ENCODE results near the gene ENOX1. TPM values are rescaled to one million over a fixed set of nuclear protein-coding genes. Genes with fewer than 3 reads are reported as not detected.

The ENOX1 gene
- total RNA-seq, 2 experiments from 2014 or later = 0.07 to 0.19 TPM

- no peaks in the 10 kb centered on the region for H3K27me3 Mint-ChIP-seq
- peaks cover 7% of the 10 kb centered on the region for H3K4me1 Mint-ChIP-seq
- no peaks in the 10 kb centered on the region for H3K36me3 Mint-ChIP-seq (ENCODE audit: low read depth)
- CTCF ChIA-PET = no interaction called here
- POLR2A ChIA-PET = no interaction called here
- H3K4me3 Mint-ChIP-seq = no peak overlapping the region
- no peaks in the 10 kb centered on the region for H3K9me3 Mint-ChIP-seq
- H3K27ac Mint-ChIP-seq = no peak overlapping the region
- no peak for DNase-seq
Observed at GRCh38 chr13:43757266-43757665, 29.5 kb downstream of the ENOX1 start.

GRCh38 chr13:43755844-43756243, 30.9 kb downstream of the ENOX1 start:
- Mint-ChIP-seq H3K27me3 (no peaks in the 10 kb centered on the region), H3K4me3 (no peak overlapping the region), H3K9me3 (no peaks in the 10 kb centered on the region), H3K4me1 (peaks cover 7% of the 10 kb centered on the region), H3K27ac (no peak overlapping the region), H3K36me3 (ENCODE audit: low read depth) (no peaks in the 10 kb centered on the region)
- CTCF ChIA-PET = no interaction called here
- DNase-seq = no peak
- POLR2A ChIA-PET = no interaction called here

- H3K27me3 Mint-ChIP-seq = peaks cover 5% of the 10 kb centered on the region
- CTCF ChIA-PET = no interaction called here
- no peaks in the 10 kb centered on the region for H3K4me1 Mint-ChIP-seq
- no peaks in the 10 kb centered on the region for H3K9me3 Mint-ChIP-seq
- no peak for DNase-seq
- H3K4me3 Mint-ChIP-seq = no peak overlapping the region
- H3K36me3 Mint-ChIP-seq (ENCODE audit: low read depth) = no peaks in the 10 kb centered on the region
- POLR2A ChIA-PET = no interaction called here
- no peak overlapping the region for H3K27ac Mint-ChIP-seq
Observed at GRCh38 chr13:43751624-43752023, 35.1 kb downstream of the ENOX1 start.

GRCh38 chr13:43749503-43749902, 37.3 kb downstream of the ENOX1 start:
- no peaks in the 10 kb centered on the region for H3K4me1 Mint-ChIP-seq

GRCh38 chr13:43744261-43745031, 42.3 kb downstream of the ENOX1 start:
- Mint-ChIP-seq H3K27me3 (peaks cover 11% of the 10 kb centered on the region), H3K36me3 (ENCODE audit: low read depth) (no peaks in the 10 kb centered on the region), H3K9me3 (no peaks in the 10 kb centered on the region), H3K27ac (no peak overlapping the region), H3K4me3 (no peak overlapping the region), H3K4me1 (no peaks in the 10 kb centered on the region)
- ChIA-PET POLR2A (interaction anchor here (0.7 kb wide), 1 partner anchor 156 kb away, joined by 3 read pairs; no protein-coding TSS in a partner anchor), CTCF (no interaction called here)
- DNase-seq = no peak

More at GRCh38 chr13:43749503-43749902, 37.3 kb downstream of the ENOX1 start:
- H3K27ac Mint-ChIP-seq = no peak overlapping the region
- H3K36me3 Mint-ChIP-seq (ENCODE audit: low read depth) = no peaks in the 10 kb centered on the region
- DNase-seq = no peak
- POLR2A ChIA-PET = no interaction called here
- H3K9me3 Mint-ChIP-seq = no peaks in the 10 kb centered on the region
- no peak overlapping the region for H3K4me3 Mint-ChIP-seq
- CTCF ChIA-PET = no interaction called here
- H3K27me3 Mint-ChIP-seq = peaks cover 11% of the 10 kb centered on the region

GRCh38 chr13:43742911-43743310, 43.9 kb downstream of the ENOX1 start:
- CTCF ChIA-PET = no interaction called here

GRCh38 chr13:43737392-43737923, 49.3 kb downstream of the ENOX1 start:
- Mint-ChIP-seq H3K4me3 (no peak overlapping the region), H3K27me3 (no peaks in the 10 kb centered on the region), H3K4me1 (no peaks in the 10 kb centered on the region), H3K36me3 (ENCODE audit: low read depth) (no peaks in the 10 kb centered on the region), H3K27ac (no peak overlapping the region), H3K9me3 (no peaks in the 10 kb centered on the region)
- CTCF ChIA-PET = no interaction called here
- POLR2A ChIA-PET = no interaction called here
- DNase-seq = no peak

More at GRCh38 chr13:43742911-43743310, 43.9 kb downstream of the ENOX1 start:
- H3K36me3 Mint-ChIP-seq (ENCODE audit: low read depth) = no peaks in the 10 kb centered on the region
- no peak for DNase-seq
- peaks cover 7% of the 10 kb centered on the region for H3K27me3 Mint-ChIP-seq
- POLR2A ChIA-PET = no interaction called here
- H3K4me3 Mint-ChIP-seq = no peak overlapping the region
- no peaks in the 10 kb centered on the region for H3K4me1 Mint-ChIP-seq
- no peak overlapping the region for H3K27ac Mint-ChIP-seq
- H3K9me3 Mint-ChIP-seq = no peaks in the 10 kb centered on the region

GRCh38 chr13:43732726-43733125, 54.0 kb downstream of the ENOX1 start:
- ChIA-PET CTCF (no interaction called here), POLR2A (no interaction called here)
- peaks cover 18% of the 10 kb centered on the region for H3K27me3 Mint-ChIP-seq

GRCh38 chr13:43731296-43731695, 55.5 kb downstream of the ENOX1 start:
- Mint-ChIP-seq H3K4me1 (no peaks in the 10 kb centered on the region), H3K4me3 (no peak overlapping the region), H3K9me3 (no peaks in the 10 kb centered on the region), H3K36me3 (ENCODE audit: low read depth) (no peaks in the 10 kb centered on the region), H3K27ac (no peak overlapping the region), H3K27me3 (peaks cover 18% of the 10 kb centered on the region)
- CTCF ChIA-PET = no interaction called here
- POLR2A ChIA-PET = no interaction called here
- no peak for DNase-seq

More at GRCh38 chr13:43732726-43733125, 54.0 kb downstream of the ENOX1 start:
- Mint-ChIP-seq H3K36me3 (ENCODE audit: low read depth) (no peaks in the 10 kb centered on the region), H3K4me1 (no peaks in the 10 kb centered on the region), H3K9me3 (no peaks in the 10 kb centered on the region), H3K4me3 (no peak overlapping the region), H3K27ac (no peak overlapping the region)
- no peak for DNase-seq

GRCh38 chr13:43730642-43731041, 56.1 kb downstream of the ENOX1 start:
- DNase-seq = no peak
- Mint-ChIP-seq H3K4me1 (no peaks in the 10 kb centered on the region), H3K4me3 (no peak overlapping the region), H3K36me3 (ENCODE audit: low read depth) (no peaks in the 10 kb centered on the region), H3K27me3 (peaks cover 18% of the 10 kb centered on the region), H3K27ac (no peak overlapping the region), H3K9me3 (no peaks in the 10 kb centered on the region)
- CTCF ChIA-PET = no interaction called here
- POLR2A ChIA-PET = no interaction called here

- POLR2A ChIA-PET = no interaction called here
Observed at GRCh38 chr13:43728421-43728820, 58.4 kb downstream of the ENOX1 start.

GRCh38 chr13:43727856-43728255, 58.9 kb downstream of the ENOX1 start:
- CTCF ChIA-PET = no interaction called here

More at GRCh38 chr13:43728421-43728820, 58.4 kb downstream of the ENOX1 start:
- peaks cover 18% of the 10 kb centered on the region for H3K27me3 Mint-ChIP-seq
- H3K36me3 Mint-ChIP-seq (ENCODE audit: low read depth) = no peaks in the 10 kb centered on the region
- H3K4me1 Mint-ChIP-seq = no peaks in the 10 kb centered on the region
- CTCF ChIA-PET = no interaction called here
- DNase-seq = no peak
- no peak overlapping the region for H3K4me3 Mint-ChIP-seq
- H3K27ac Mint-ChIP-seq = no peak overlapping the region
- no peaks in the 10 kb centered on the region for H3K9me3 Mint-ChIP-seq

GRCh38 chr13:43725460-43725859, 61.3 kb downstream of the ENOX1 start:
- Mint-ChIP-seq H3K9me3 (no peaks in the 10 kb centered on the region), H3K4me1 (no peaks in the 10 kb centered on the region), H3K27me3 (peaks cover 14% of the 10 kb centered on the region), H3K36me3 (ENCODE audit: low read depth) (no peaks in the 10 kb centered on the region), H3K4me3 (no peak overlapping the region), H3K27ac (no peak overlapping the region)
- DNase-seq = no peak
- ChIA-PET CTCF (interaction anchor here (0.6 to 0.7 kb wide), 2 partner anchors 73 to 319 kb away, joined by 3 read pairs; no protein-coding TSS in a partner anchor), POLR2A (interaction anchor here (0.7 kb wide), 1 partner anchor 345 kb away, joined by 3 read pairs; no protein-coding TSS in a partner anchor)

More at GRCh38 chr13:43727856-43728255, 58.9 kb downstream of the ENOX1 start:
- Mint-ChIP-seq H3K4me1 (no peaks in the 10 kb centered on the region), H3K27ac (no peak overlapping the region), H3K36me3 (ENCODE audit: low read depth) (no peaks in the 10 kb centered on the region), H3K9me3 (no peaks in the 10 kb centered on the region), H3K4me3 (no peak overlapping the region), H3K27me3 (peaks cover 18% of the 10 kb centered on the region)
- POLR2A ChIA-PET = no interaction called here
- no peak for DNase-seq
